Activated CD4-positive, alpha-beta T cell treated with anti-CD3 and anti-CD28 coated beads, Interleukin-2, amount 10 ng/mL, durations not matched to agents 24 days and 14 days (primary cell): ENCODE results near the gene SLC25A33. TPM values are rescaled to one million over a fixed set of nuclear protein-coding genes. Genes with fewer than 3 reads are reported as not detected.

Experiments
- DNase-seq: peaks from one replicate; pipeline ENCODE4 v3.0.0; 2022
- H3K27ac Mint-ChIP-seq: one replicate; pipeline ENCODE4 v1.8.0; 2022; ENCODE audit warnings: mild to moderate bottlenecking, mixed read lengths
- H3K27me3 Mint-ChIP-seq: one replicate; pipeline ENCODE4 v1.8.0; 2022; ENCODE audit warnings: mixed read lengths
- H3K36me3 Mint-ChIP-seq: one replicate; pipeline ENCODE4 v1.8.0; 2022; ENCODE audit warnings: low read depth, mild to moderate bottlenecking, mixed read lengths
- H3K4me1 Mint-ChIP-seq: one replicate; pipeline ENCODE4 v1.8.0; 2021; ENCODE audit warnings: mixed read lengths
- H3K4me3 Mint-ChIP-seq: one replicate; pipeline ENCODE4 v1.8.0; 2022; ENCODE audit warnings: mild to moderate bottlenecking, moderate library complexity, mixed read lengths
- H3K9me3 Mint-ChIP-seq: one replicate; pipeline ENCODE4 v1.8.0; 2021; ENCODE audit warnings: mixed read lengths
- intact Hi-C: fragments of 100-400 bp; cut with micrococcal nuclease; formaldehyde crosslinking; loops from one replicate; pipeline ENCODE4 v1.15.1; 2023
- total RNA-seq: library from RNA; stranded (reverse); gene quantifications from 2 replicates; pipeline ENCODE4 v1.2.3, GENCODE V29; 2022

The SLC25A33 gene
- total RNA-seq, 1 donor from 2014 or later = 11.4 TPM

DNA sequence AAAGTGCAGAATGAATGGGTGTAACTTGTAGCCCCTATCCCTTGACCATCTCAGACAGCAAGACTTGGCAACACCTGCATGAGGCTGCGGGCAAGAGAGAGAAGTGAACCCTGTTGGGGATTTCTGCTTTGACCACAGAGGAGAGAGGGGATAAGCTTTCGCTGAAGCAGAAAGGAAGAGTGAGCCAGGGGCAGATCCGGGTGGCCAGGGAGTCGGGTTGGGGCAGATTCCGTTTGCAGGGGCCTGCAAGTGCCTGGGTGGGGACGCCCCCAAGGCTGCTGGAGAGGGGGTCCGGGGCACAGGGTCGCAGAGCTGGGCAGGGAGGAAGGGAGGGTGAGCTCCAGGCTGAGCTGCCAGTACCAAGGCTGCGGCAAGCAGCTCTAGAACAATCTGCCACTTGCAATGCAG is 86.9 kb downstream of the SLC25A33 start:
- DNase-seq = peak; percentile 83
- peaks cover 33% of the 10 kb centered on the region for H3K4me1 Mint-ChIP-seq
- peaks cover 14% of the 10 kb centered on the region for H3K36me3 Mint-ChIP-seq
- H3K27ac Mint-ChIP-seq = peak overlapping the region; percentile 65
- H3K4me3 Mint-ChIP-seq = peak overlapping the region; percentile 80
- peaks cover 7% of the 10 kb centered on the region for H3K27me3 Mint-ChIP-seq
- intact Hi-C loops = loop anchor here (2.0 to 5.0 kb wide), 3 partner anchors 61 to 407 kb away; partner anchors contain the start of gene UBE4B
- no peaks in the 10 kb centered on the region for H3K9me3 Mint-ChIP-seq

DNA sequence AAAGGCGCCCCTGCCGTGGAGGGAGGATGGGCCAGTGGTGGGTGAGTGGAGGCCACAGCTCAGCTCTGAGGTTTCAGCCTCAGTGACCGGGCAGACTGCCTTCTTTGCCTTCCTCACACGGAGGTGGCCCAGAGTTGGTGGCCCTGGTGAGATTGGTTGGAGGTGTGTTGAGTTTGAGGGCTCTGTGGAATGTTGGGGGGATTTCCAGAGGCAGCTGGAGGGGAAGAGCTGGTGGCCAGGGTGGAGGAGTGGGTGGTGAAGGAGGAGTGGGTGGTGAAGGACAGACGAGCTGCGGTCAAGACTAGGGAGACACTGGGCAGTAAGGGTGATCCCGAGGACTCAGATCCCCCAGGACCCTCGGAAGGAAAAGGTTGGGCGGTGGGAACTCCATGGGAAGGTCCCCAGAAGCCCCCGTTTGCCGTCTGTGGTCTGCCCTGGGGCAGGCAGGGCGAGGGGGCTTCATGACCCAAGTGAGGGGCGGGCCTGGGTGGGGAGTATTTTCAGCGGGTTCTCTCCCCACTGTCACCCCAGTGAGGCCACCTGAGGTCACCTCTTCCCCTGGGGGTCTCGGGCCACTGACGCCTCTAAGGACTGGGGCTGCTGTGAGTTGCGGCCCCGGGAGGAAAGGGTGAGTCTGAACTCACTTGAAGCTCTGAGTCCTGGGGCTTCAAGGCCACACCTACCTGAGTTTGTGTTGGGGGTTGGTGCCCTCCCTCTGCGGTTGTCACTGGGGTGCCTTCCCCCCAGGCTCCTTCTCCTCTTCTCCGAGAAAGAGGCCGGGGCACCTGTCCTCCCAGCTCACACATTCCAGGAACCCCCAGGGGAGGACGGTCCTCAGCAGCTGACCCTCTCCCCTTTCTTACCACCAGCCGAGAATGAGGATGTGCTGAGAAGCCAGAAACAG is 89.5 kb downstream of the SLC25A33 start:
- peak; percentile 91 for DNase-seq
- peak overlapping the region; percentile 93 for H3K27ac Mint-ChIP-seq
- peaks cover 5% of the 10 kb centered on the region for H3K27me3 Mint-ChIP-seq
- H3K4me1 Mint-ChIP-seq = peaks cover 46% of the 10 kb centered on the region
- no peaks in the 10 kb centered on the region for H3K9me3 Mint-ChIP-seq
- peak overlapping the region; percentile 95 for H3K4me3 Mint-ChIP-seq
- intact Hi-C loops = loop anchor here (1.0 to 5.0 kb wide), 5 partner anchors 25 to 194 kb away; partner anchors contain the start of gene CLSTN1
- H3K36me3 Mint-ChIP-seq = peaks cover 37% of the 10 kb centered on the region

DNA sequence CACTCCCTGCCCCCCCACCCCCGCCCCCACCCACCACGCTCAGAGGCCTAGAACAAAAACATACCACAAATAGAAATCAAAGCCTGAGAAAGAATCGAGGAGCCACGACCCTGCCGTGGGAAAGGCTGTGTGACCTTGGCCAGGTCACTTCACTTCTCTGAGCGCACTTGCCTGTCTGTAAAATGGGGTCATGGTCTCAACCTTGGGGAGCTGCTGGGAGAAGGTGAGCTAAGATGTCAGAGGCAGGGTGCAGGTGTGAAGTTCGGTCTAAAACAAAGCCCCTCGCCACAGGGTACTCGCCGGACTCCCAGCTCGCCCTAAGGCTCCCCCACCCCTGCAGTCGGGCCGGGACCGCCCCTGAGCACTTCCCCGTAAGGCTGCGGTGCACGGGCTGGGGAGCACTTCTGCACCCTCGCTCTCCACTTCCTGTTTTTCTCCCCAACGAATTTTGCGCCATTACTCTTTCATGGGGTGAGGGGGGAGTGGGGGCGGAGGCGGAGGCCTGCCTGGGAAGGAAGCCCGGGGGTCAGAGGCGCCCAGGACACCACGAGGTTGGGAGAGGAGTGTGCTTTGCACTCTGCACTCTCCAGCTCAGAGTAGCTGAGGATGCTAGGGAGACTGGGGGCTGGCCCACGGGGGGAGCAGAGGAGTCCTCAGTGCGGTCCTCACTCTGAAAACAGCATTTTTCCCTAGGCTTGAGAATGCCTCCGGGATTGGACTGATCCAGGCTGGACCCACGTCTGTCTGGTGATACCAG is 90.4 kb downstream of the SLC25A33 start:
- H3K27ac Mint-ChIP-seq = peak overlapping the region; percentile 93
- no peaks in the 10 kb centered on the region for H3K27me3 Mint-ChIP-seq
- H3K4me3 Mint-ChIP-seq = peak overlapping the region; percentile 95
- H3K36me3 Mint-ChIP-seq = peaks cover 44% of the 10 kb centered on the region
- intact Hi-C loops = loop anchor here (1.0 to 5.0 kb wide), 6 partner anchors 24 to 193 kb away; partner anchors contain the start of gene CLSTN1
- H3K9me3 Mint-ChIP-seq = no peaks in the 10 kb centered on the region
- DNase-seq = peak; percentile 95
- peaks cover 52% of the 10 kb centered on the region for H3K4me1 Mint-ChIP-seq

DNA sequence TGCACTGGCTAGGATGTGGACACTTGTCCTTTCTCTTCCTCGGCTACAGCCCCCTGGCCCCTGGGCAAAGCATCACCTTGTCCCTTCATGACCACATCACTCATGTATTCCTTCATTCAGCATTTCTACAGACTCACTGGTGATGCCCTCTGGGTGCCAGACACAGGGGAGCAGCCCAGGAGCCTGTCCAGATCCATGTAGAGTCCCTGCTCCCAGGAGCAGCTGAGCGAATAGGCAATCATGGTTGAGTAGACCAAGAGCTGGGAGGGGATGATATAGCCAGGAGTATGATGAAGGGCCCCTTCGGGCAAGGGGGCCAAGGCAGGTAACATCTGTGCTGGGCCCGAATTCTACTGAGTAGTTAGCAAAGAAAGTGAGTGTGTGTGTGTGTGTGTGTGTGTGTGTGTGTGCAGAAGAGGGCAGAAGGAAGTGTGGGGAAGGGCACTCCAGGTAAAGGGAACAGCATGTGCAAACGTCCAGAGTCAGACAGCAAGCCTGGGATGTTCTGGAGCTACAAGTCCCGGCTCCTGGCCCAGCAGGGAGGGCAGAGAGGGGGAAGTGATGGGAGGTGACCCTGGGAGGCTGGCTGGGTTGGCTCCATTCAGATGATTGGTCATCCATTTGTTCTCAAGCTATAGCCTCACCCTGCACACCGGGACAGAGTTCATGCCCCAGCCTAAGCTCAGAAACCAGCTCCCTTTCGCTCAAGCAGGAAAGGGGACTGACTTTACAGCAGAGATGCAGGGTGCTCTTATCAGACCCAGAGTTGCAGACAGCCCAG is 91.3 kb downstream of the SLC25A33 start:
- Mint-ChIP-seq H3K9me3 (no peaks in the 10 kb centered on the region), H3K4me3 (peak overlapping the region; percentile 95), H3K4me1 (peaks cover 60% of the 10 kb centered on the region), H3K36me3 (peaks cover 53% of the 10 kb centered on the region), H3K27me3 (no peaks in the 10 kb centered on the region), H3K27ac (peak overlapping the region; percentile 93)
- DNase-seq = peak; percentile 74
- intact Hi-C loops = loop anchor here (1.0 kb wide), 1 partner anchor 40 kb away; no protein-coding TSS in a partner anchor

DNA sequence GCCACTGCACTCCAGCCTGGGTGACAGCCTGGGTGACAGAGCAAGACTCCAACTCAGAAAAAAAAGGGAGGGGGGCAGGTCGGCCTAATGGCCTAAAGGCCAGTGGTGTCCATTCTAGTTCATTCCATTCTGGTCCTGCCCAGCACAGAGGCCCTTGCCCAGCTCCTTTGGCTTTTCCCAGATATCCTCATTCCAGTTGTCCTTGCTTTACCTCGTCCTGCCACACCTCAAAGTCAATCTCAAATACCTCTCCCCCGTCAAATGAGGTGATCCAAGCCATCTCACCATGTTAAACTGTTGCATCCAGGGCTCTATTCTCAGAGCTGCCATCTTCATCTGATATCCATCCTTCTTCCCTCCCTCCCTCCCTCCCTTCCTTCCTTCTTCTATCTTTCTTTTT is 92.3 kb downstream of the SLC25A33 start:
- Mint-ChIP-seq H3K36me3 (peaks cover 63% of the 10 kb centered on the region), H3K4me3 (peak overlapping the region; percentile 95), H3K27me3 (no peaks in the 10 kb centered on the region), H3K4me1 (peaks cover 52% of the 10 kb centered on the region), H3K27ac (peak overlapping the region; percentile 80), H3K9me3 (no peaks in the 10 kb centered on the region)
- no peak for DNase-seq
- intact Hi-C loops = no loop called here

DNA sequence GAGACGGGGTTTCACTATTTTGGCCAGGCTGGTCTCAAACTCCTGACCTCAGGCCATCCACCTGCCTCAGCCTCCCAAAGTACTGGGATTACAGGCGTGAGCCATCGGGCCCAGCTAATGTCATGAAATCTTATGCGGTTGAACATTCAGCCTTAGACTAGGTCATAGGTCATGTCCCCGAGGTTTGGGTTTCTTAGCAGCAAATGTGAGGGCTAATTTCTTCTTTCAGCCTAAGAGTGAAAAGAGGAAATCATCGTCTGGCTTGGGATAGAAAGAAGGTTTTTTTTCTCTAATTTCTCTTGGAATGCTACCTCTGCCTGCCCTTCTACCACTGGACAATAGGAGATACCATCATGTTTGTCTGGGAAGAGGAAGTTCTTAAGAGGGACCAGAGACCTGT is 94.2 kb downstream of the SLC25A33 start:
- Mint-ChIP-seq H3K27me3 (no peaks in the 10 kb centered on the region), H3K4me3 (peak overlapping the region; percentile 28), H3K27ac (no peak overlapping the region), H3K9me3 (peaks cover 3% of the 10 kb centered on the region), H3K36me3 (peaks cover 77% of the 10 kb centered on the region), H3K4me1 (peaks cover 45% of the 10 kb centered on the region)
- DNase-seq = no peak
- intact Hi-C loops = no loop called here

DNA sequence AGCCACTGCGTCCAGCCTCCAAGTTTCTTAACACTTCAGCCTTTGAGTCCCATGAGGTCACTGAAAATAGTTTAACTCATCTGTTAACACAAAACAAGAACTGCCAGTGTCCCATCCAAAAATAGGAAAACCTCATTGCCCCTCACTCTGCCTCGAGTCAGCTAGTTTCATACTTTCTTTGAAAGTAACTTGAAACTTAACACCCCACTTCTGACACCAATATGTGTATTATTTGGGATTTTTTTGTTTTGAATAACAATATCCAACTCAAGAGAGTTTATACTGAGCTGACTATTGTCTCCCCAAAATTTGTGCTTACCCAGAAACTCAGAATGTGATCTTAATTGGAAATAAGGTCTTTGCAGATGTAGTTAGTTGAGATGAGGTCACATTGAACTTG is 95.3 kb downstream of the SLC25A33 start:
- peaks cover 83% of the 10 kb centered on the region for H3K36me3 Mint-ChIP-seq
- no peaks in the 10 kb centered on the region for H3K27me3 Mint-ChIP-seq
- H3K27ac Mint-ChIP-seq = peak overlapping the region; percentile 60
- intact Hi-C loops = no loop called here
- H3K9me3 Mint-ChIP-seq = peaks cover 3% of the 10 kb centered on the region
- no peak for DNase-seq
- H3K4me3 Mint-ChIP-seq = no peak overlapping the region
- peaks cover 48% of the 10 kb centered on the region for H3K4me1 Mint-ChIP-seq

Other genes starting within 250 kb of the SLC25A33 start
- 4.8 and 6.2 TPM in 2 replicates for gene SPSB1, start 246.6 kb upstream of the SLC25A33 start, total RNA-seq
- gene TMEM201, start 49.4 kb downstream of the SLC25A33 start, total RNA-seq = 35.9 and 37.3 TPM in 2 replicates
- gene PIK3CD, start 112.3 kb downstream of the SLC25A33 start, total RNA-seq = 233 TPM in 2 replicates